Measurements from ENCODE around the gene CD81.

Gene CD81

DNA sequence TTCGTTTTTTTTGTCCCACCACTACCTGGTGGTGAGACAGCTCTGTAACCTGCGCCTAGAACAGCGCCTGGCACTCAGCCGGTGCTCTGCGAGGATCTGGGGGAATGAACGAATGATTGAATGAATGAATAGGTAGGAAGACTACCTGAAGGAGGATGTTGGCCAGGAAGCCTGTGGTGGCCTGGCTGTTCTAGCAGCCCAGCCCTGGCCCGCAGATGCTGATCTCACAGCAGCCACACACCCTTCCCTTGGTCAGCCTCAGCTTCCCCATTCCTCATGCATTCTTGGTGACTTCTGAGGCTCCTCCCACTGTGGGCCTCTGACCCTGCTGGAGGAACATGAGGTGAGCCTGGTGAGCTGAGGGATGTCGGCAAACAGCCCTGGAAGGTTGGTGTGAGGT is 63.5 kb downstream of the CD81 start:
- H3K27ac ChIP-seq (ENCODE audit: insufficient read depth in 1 of 2, low read depth in 1 of 2, low read length in 2 of 2, poor library complexity in 1 of 2, severe bottlenecking in 2 of 2) = no peak overlapping the region
- peaks cover 0 to 5% (median 0%) of the 10 kb centered on the region in 5 experiments for H3K9me3 ChIP-seq (ENCODE audit: control extremely low read depth in 1 of 5, control insufficient read depth in 4 of 5, insufficient read depth in 2 of 5, low read depth in 1 of 5, low read length in 4 of 5)
- H3K36me3 ChIP-seq (ENCODE audit: control insufficient read depth in 4 of 4, insufficient read depth in 4 of 4, low read length in 3 of 4) = no peaks in the 10 kb centered on the region
- ChIA-PET CTCF (interaction anchor here (0.7 to 2.3 kb wide), 5 partner anchors 13 to 448 kb away, joined by 3 to 12 read pairs (median 4); no protein-coding TSS in a partner anchor), POLR2A (no interaction called here)
- DNase-seq = peak in 1 of 3 donors; percentile 36
- H3K27me3 ChIP-seq (replicated peaks in 2 of 5; ENCODE audit: control insufficient read depth in 4 of 5, insufficient read depth in 5 of 5, low read length in 4 of 5) = peaks cover 0 to 24% (median 6%) of the 10 kb centered on the region in 5 experiments
- H3K4me1 ChIP-seq (ENCODE audit: control extremely low read depth in 1 of 4, control insufficient read depth in 4 of 4, insufficient read depth in 4 of 4, low read length in 3 of 4) = peaks cover 0 to 20% (median 16%) of the 10 kb centered on the region in 4 experiments
- 56% methylated on average over 4 of the region's 8 CpGs for WGBS (ENCODE audit: insufficient coverage)
- H3K4me3 ChIP-seq (ENCODE audit: control insufficient read depth in 1 of 7, extremely low read depth in 1 of 7, insufficient read depth in 4 of 7, low read depth in 2 of 7, low read length in 6 of 7) = no peak overlapping the region

GRCh38 chr11:2441171-2441570 is 64.1 kb downstream of the CD81 start:
- peaks cover 0 to 26% (median 21%) of the 10 kb centered on the region in 4 experiments for H3K4me1 ChIP-seq (ENCODE audit: control extremely low read depth in 1 of 4, control insufficient read depth in 4 of 4, insufficient read depth in 4 of 4, low read length in 3 of 4)
- H3K27ac ChIP-seq (ENCODE audit: insufficient read depth in 1 of 2, low read depth in 1 of 2, low read length in 2 of 2, poor library complexity in 1 of 2, severe bottlenecking in 2 of 2) = no peak overlapping the region
- 100% methylated on average over 3 of the region's 4 CpGs for WGBS (ENCODE audit: insufficient coverage)
- ChIA-PET CTCF (interaction anchor here (1.1 to 2.3 kb wide), 4 partner anchors 20 to 446 kb away, joined by 3 to 12 read pairs (median 4); no protein-coding TSS in a partner anchor), POLR2A (interaction anchor here (0.6 kb wide), 2 partner anchors 41 to 490 kb away, joined by 3 read pairs; no protein-coding TSS in a partner anchor)
- H3K9me3 ChIP-seq (ENCODE audit: control extremely low read depth in 1 of 5, control insufficient read depth in 4 of 5, insufficient read depth in 2 of 5, low read depth in 1 of 5, low read length in 4 of 5) = peaks cover 0 to 5% (median 0%) of the 10 kb centered on the region in 5 experiments
- H3K36me3 ChIP-seq (ENCODE audit: control insufficient read depth in 4 of 4, insufficient read depth in 4 of 4, low read length in 3 of 4) = no peaks in the 10 kb centered on the region
- H3K4me3 ChIP-seq (ENCODE audit: control insufficient read depth in 1 of 7, extremely low read depth in 1 of 7, insufficient read depth in 4 of 7, low read depth in 2 of 7, low read length in 6 of 7) = no peak overlapping the region
- H3K27me3 ChIP-seq (replicated peaks in 2 of 5; ENCODE audit: control insufficient read depth in 4 of 5, insufficient read depth in 5 of 5, low read length in 4 of 5) = peaks cover 0 to 29% (median 6%) of the 10 kb centered on the region in 5 experiments
- DNase-seq = no peak

DNA sequence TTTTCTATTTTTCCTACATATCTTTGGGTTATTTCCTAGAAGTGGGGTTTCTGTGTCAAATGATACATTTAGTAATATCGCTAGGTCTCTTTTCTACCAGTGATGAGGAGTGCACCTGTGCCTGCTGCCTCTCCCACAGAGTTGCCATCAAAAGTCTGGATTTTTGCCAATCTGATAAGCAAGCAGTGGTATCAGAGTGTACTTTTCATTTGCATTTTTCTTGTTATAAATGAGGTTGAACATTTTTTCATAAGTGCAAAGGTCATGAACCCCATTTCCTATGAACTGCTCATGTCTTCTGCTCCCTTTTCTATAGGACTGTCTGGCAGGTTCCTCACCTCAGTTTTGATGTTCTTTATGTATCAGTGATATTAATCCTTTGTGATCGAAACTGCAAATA is 65.5 kb downstream of the CD81 start:
- Histone ChIP-seq H3K9me3 (ENCODE audit: control extremely low read depth in 1 of 5, control insufficient read depth in 4 of 5, insufficient read depth in 2 of 5, low read depth in 1 of 5, low read length in 4 of 5) (peaks cover 0 to 5% (median 0%) of the 10 kb centered on the region in 5 experiments), H3K27me3 (replicated peaks in 2 of 5; ENCODE audit: control insufficient read depth in 4 of 5, insufficient read depth in 5 of 5, low read length in 4 of 5) (peaks cover 0 to 34% (median 6%) of the 10 kb centered on the region in 5 experiments), H3K4me3 (ENCODE audit: control insufficient read depth in 1 of 7, extremely low read depth in 1 of 7, insufficient read depth in 4 of 7, low read depth in 2 of 7, low read length in 6 of 7) (no peak overlapping the region), H3K4me1 (ENCODE audit: control extremely low read depth in 1 of 4, control insufficient read depth in 4 of 4, insufficient read depth in 4 of 4, low read length in 3 of 4) (peaks cover 0 to 40% (median 35%) of the 10 kb centered on the region in 4 experiments), H3K27ac (ENCODE audit: insufficient read depth in 1 of 2, low read depth in 1 of 2, low read length in 2 of 2, poor library complexity in 1 of 2, severe bottlenecking in 2 of 2) (no peak overlapping the region), H3K36me3 (ENCODE audit: control insufficient read depth in 4 of 4, insufficient read depth in 4 of 4, low read length in 3 of 4) (no peaks in the 10 kb centered on the region)
- ChIA-PET CTCF (interaction anchor here (1.1 to 2.3 kb wide), 3 partner anchors 84 to 445 kb away, joined by 3 to 12 read pairs (median 5); no protein-coding TSS in a partner anchor), POLR2A (interaction anchor here (0.6 kb wide), 1 partner anchor 177 kb away, joined by 4 read pairs; no protein-coding TSS in a partner anchor)
- DNase-seq = no peak
- WGBS (ENCODE audit: insufficient coverage) = 100% methylated on average over 1 of the region's 2 CpGs

DNA sequence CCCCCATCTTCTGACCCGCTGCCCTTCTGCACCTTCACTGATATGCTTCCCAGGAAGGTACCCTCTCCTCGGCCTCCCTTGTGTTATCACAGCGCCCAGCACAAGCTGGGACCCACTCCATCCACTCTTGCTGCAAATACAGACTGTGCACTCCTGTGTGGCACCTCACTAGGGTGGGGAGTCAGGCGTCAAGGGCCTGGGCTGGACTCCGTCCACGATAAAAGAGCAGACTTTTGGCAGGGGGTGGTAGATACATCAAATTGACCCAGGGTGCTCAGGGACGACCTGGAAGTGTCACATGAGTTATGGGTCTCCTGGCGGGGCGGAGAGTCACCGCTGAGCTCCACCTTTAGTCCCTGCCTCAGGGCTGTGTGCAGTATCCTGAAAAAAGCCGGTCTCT is 66.3 kb downstream of the CD81 start:
- Histone ChIP-seq H3K27me3 (replicated peaks in 2 of 5; ENCODE audit: control insufficient read depth in 4 of 5, insufficient read depth in 5 of 5, low read length in 4 of 5) (peaks cover 0 to 34% (median 6%) of the 10 kb centered on the region in 5 experiments), H3K4me3 (ENCODE audit: control insufficient read depth in 1 of 7, extremely low read depth in 1 of 7, insufficient read depth in 4 of 7, low read depth in 2 of 7, low read length in 6 of 7) (no peak overlapping the region), H3K36me3 (ENCODE audit: control insufficient read depth in 4 of 4, insufficient read depth in 4 of 4, low read length in 3 of 4) (no peaks in the 10 kb centered on the region), H3K27ac (ENCODE audit: insufficient read depth in 1 of 2, low read depth in 1 of 2, low read length in 2 of 2, poor library complexity in 1 of 2, severe bottlenecking in 2 of 2) (no peak overlapping the region), H3K4me1 (ENCODE audit: control extremely low read depth in 1 of 4, control insufficient read depth in 4 of 4, insufficient read depth in 4 of 4, low read length in 3 of 4) (peaks cover 0 to 46% (median 39%) of the 10 kb centered on the region in 4 experiments), H3K9me3 (ENCODE audit: control extremely low read depth in 1 of 5, control insufficient read depth in 4 of 5, insufficient read depth in 2 of 5, low read depth in 1 of 5, low read length in 4 of 5) (peaks cover 0 to 5% (median 0%) of the 10 kb centered on the region in 5 experiments)
- no peak for DNase-seq
- POLR2A ChIA-PET = no interaction called here
- 81% methylated on average over 9 of the region's 11 CpGs for WGBS (ENCODE audit: insufficient coverage)
- CTCF ChIA-PET = no interaction called here

DNA sequence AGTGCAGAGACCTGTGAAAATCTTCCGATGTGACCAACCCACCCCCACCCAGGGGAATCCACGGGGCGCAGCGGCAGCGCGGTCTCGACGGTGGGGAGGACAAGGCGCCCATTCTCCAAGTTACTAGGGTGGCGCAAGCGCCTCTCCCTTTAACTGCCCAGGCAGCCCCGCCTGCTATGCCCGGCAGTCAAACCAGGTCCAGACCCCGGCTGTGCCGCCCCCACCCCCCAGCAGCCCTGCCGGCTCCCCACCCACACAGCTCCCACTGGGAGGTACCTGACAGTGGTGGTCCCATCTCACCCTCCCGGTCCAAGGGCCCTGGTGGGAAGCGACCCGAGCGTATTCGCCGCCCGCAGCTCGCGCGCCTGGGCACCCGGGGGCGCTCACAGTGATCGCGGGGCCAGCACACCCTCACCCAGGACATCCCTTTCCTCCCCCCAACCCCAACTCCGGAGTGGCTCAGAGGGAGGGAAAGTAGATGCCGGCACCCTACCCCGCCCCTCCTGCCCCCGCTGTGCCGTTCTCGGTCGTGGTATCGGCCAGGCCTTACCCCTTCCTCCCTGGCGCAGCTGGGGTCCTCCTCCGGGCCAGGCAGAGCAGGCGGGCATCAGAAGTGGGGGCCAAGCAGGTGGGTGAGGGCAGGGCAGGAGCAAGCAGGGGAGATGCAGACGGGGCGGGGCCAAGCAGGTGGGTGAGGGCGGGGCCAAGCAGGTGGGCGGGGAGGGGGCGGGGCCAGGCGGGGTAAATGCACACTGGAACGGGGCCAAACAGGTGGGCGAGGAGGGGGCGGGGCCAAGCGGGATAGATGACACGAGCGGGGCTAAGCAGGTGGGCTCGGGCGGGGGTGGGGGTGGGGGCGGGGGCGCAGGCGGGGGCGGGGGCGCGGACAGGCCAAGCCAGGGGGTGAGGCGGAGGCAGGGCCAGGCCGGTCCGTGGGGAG is 67.0 kb downstream of the CD81 start, which contains the start of gene TRPM5:
TSS of gene TRPM5 (minus strand) at position 634 of the 940 bp plus-strand sequence. CDS start 21,478 bp downstream, outside the sequence.
- Histone ChIP-seq H3K27me3 (replicated peaks in 2 of 5; ENCODE audit: control insufficient read depth in 4 of 5, insufficient read depth in 5 of 5, low read length in 4 of 5) (peaks cover 0 to 34% (median 6%) of the 10 kb centered on the region in 5 experiments), H3K4me1 (ENCODE audit: control extremely low read depth in 1 of 4, control insufficient read depth in 4 of 4, insufficient read depth in 4 of 4, low read length in 3 of 4) (peaks cover 0 to 46% (median 39%) of the 10 kb centered on the region in 4 experiments), H3K9me3 (ENCODE audit: control extremely low read depth in 1 of 5, control insufficient read depth in 4 of 5, insufficient read depth in 2 of 5, low read depth in 1 of 5, low read length in 4 of 5) (peaks cover 0 to 5% (median 0%) of the 10 kb centered on the region in 5 experiments), H3K36me3 (ENCODE audit: control insufficient read depth in 4 of 4, insufficient read depth in 4 of 4, low read length in 3 of 4) (no peaks in the 10 kb centered on the region), H3K4me3 (ENCODE audit: control insufficient read depth in 1 of 7, extremely low read depth in 1 of 7, insufficient read depth in 4 of 7, low read depth in 2 of 7, low read length in 6 of 7) (peak within 1 kb of the TSS in 6 of 7 experiments; percentile 5 to 63 (median 44)), H3K27ac (ENCODE audit: insufficient read depth in 1 of 2, low read depth in 1 of 2, low read length in 2 of 2, poor library complexity in 1 of 2, severe bottlenecking in 2 of 2) (no peak within 1 kb of the TSS)
- CTCF ChIA-PET = no interaction called here
- 13% methylated on average over 27 of the region's 64 CpGs for WGBS (ENCODE audit: insufficient coverage)
- POLR2A ChIA-PET = no interaction called here
- peak; percentile 36 to 80 (median 69) for DNase-seq

DNA sequence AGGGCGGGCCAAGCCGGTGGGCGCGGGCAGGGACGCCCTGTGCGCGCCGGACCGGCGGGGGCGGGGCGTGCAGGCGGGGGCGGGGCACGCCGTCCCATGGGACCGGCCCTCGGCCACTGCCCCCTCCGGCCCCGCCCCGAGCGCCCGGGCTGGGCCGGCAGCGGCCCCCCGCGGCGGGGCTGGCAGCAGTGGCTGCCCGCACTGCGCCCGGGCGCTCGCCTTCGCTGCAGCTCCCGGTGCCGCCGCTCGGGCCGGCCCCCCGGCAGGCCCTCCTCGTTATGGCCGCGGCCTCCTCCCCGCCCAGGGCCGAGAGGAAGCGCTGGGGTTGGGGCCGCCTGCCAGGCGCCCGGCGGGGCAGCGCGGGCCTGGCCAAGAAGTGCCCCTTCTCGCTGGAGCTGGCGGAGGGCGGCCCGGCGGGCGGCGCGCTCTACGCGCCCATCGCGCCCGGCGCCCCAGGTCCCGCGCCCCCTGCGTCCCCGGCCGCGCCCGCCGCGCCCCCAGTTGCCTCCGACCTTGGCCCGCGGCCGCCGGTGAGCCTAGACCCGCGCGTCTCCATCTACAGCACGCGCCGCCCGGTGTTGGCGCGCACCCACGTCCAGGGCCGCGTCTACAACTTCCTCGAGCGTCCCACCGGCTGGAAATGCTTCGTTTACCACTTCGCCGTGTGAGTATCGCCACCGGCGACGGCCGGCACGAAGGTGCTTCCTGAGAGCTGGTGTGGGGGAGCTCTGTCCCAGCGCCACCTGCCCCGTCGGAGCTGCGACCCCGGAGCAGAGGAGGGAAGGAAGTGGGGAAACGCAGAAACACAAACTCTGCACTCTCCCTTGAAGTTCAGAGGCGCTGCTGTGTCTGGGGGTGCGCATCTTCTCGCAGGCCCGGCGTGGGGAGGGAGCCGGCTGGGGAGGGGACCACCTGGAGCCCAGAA is 68.0 kb downstream of the CD81 start, which contains the start of gene KCNQ1:
TSS of gene KCNQ1 (plus strand) at position 188 of the 925 bp plus-strand sequence. CDS start at position 279, 91 bp downstream.
- CTCF ChIA-PET = interaction anchor here (1.0 kb wide), 1 partner anchor 24 kb away, joined by 5 read pairs; no protein-coding TSS in a partner anchor
- DNase-seq = peak; percentile 29 to 61 (median 47)
- H3K36me3 ChIP-seq (ENCODE audit: control insufficient read depth in 4 of 4, insufficient read depth in 4 of 4, low read length in 3 of 4) = no peaks in the 10 kb centered on the region
- H3K9me3 ChIP-seq (ENCODE audit: control extremely low read depth in 1 of 5, control insufficient read depth in 4 of 5, insufficient read depth in 2 of 5, low read depth in 1 of 5, low read length in 4 of 5) = peaks cover 0 to 5% (median 0%) of the 10 kb centered on the region in 5 experiments
- H3K4me1 ChIP-seq (ENCODE audit: control extremely low read depth in 1 of 4, control insufficient read depth in 4 of 4, insufficient read depth in 4 of 4, low read length in 3 of 4) = peaks cover 0 to 46% (median 39%) of the 10 kb centered on the region in 4 experiments
- peaks cover 0 to 34% (median 6%) of the 10 kb centered on the region in 5 experiments for H3K27me3 ChIP-seq (replicated peaks in 2 of 5; ENCODE audit: control insufficient read depth in 4 of 5, insufficient read depth in 5 of 5, low read length in 4 of 5)
- POLR2A ChIA-PET = no interaction called here
- peak within 1 kb of the TSS in 6 of 7 experiments; percentile 5 to 63 (median 44) for H3K4me3 ChIP-seq (ENCODE audit: control insufficient read depth in 1 of 7, extremely low read depth in 1 of 7, insufficient read depth in 4 of 7, low read depth in 2 of 7, low read length in 6 of 7)
- no peak within 1 kb of the TSS for H3K27ac ChIP-seq (ENCODE audit: insufficient read depth in 1 of 2, low read depth in 1 of 2, low read length in 2 of 2, poor library complexity in 1 of 2, severe bottlenecking in 2 of 2)
- under 1% methylated on average over 69 of the region's 116 CpGs for WGBS (ENCODE audit: insufficient coverage)

Measured in common myeloid progenitor, CD34-positive (primary cell).